ENCODE measurements around the gene FIBCD1.

The FIBCD1 gene

GRCh38 chr9:130864541-130864940, 74.5 kb downstream of the FIBCD1 start:
- in situ Hi-C loops (cut with MboI; ENCODE audit: low sequenced_read_pairs) = loop anchor here (10.0 kb wide), 1 partner anchor 160 kb away; no protein-coding TSS in a partner anchor

- in situ Hi-C loops (cut with MboI; ENCODE audit: low sequenced_read_pairs) = loop anchor here (10.0 kb wide), 1 partner anchor 158 kb away; no protein-coding TSS in a partner anchor
Measured at GRCh38 chr9:130862747-130863146, 76.3 kb downstream of the FIBCD1 start.

GRCh38 chr9:130862217-130862616, 76.8 kb downstream of the FIBCD1 start:
- in situ Hi-C loops (cut with MboI; ENCODE audit: low sequenced_read_pairs) = loop anchor here (10.0 kb wide), 1 partner anchor 157 kb away; no protein-coding TSS in a partner anchor

GRCh38 chr9:130861372-130862180, 77.5 kb downstream of the FIBCD1 start:
- in situ Hi-C loops (cut with MboI; ENCODE audit: low sequenced_read_pairs) = loop anchor here (10.0 kb wide), 1 partner anchor 157 kb away; no protein-coding TSS in a partner anchor

GRCh38 chr9:130860458-130861316, 78.4 kb downstream of the FIBCD1 start:
- in situ Hi-C loops (cut with MboI; ENCODE audit: low sequenced_read_pairs) = loop anchor here (10.0 kb wide), 1 partner anchor 156 kb away; no protein-coding TSS in a partner anchor

- in situ Hi-C loops (cut with MboI; ENCODE audit: low sequenced_read_pairs) = no loop called here
Measured at GRCh38 chr9:130858739-130859705, 80.0 kb downstream of the FIBCD1 start.

GRCh38 chr9:130857864-130858738, 80.9 kb downstream of the FIBCD1 start:
- in situ Hi-C loops (cut with MboI; ENCODE audit: low sequenced_read_pairs) = no loop called here

- in situ Hi-C loops (cut with MboI; ENCODE audit: low sequenced_read_pairs) = no loop called here
Measured at GRCh38 chr9:130856474-130856873, 82.6 kb downstream of the FIBCD1 start.

- in situ Hi-C loops (cut with MboI; ENCODE audit: low sequenced_read_pairs) = no loop called here
Measured at GRCh38 chr9:130854835-130855234, 84.2 kb downstream of the FIBCD1 start.

- in situ Hi-C loops (cut with MboI; ENCODE audit: low sequenced_read_pairs) = no loop called here
Measured at GRCh38 chr9:130854092-130854491, 85.0 kb downstream of the FIBCD1 start.

GRCh38 chr9:130852801-130853200, 86.2 kb downstream of the FIBCD1 start:
- in situ Hi-C loops (cut with MboI; ENCODE audit: low sequenced_read_pairs) = no loop called here

Measured in HL-60/S4 treated with phorbol 12-myristate 13-acetate at 8.2 ng/mL for 4 days and 3 days (cell line).